OCI-LY3 (cell line): ENCODE measurements around the gene CXXC1.
"Not testable (repeated sequence)": the region's sequence is repeated elsewhere in the genome, so short reads cannot be mapped to it uniquely, and the experiment has no call there.

Experiments
- H2AFZ ChIP-seq: fragments of 200-600, 300-600 bp; shearing (Covaris generic); 2 replicates; pipeline ENCODE4 v1.6.0; 2014; ENCODE audit warnings: antibody characterized with exemption, low read depth, low read length
- H3K27ac ChIP-seq: fragments of 200-600, 300-600 bp; sonication (generic); 2 replicates; pipeline ENCODE4 v1.5.1; 2014; ENCODE audit warnings: mild to moderate bottlenecking, low read length, moderate library complexity, mixed read lengths
- H3K27me3 ChIP-seq: fragments of 200-600, 300-600 bp; sonication (generic); 2 replicates; pipeline ENCODE4 v1.6.1; 2014; ENCODE audit warnings: low read depth, low read length, mixed read lengths
- H3K36me3 ChIP-seq: fragments of 200-600, 300-600 bp; sonication (generic); replicated peaks from 2 replicates; pipeline ENCODE3; 2014; ENCODE audit warnings: low read depth, low read length, mixed read lengths
- H3K4me1 ChIP-seq: fragments of 300-600, 200-600 bp; sonication (generic); 2 replicates; pipeline ENCODE4 v1.6.1; 2014; ENCODE audit warnings: low read length, mixed read lengths
- H3K4me2 ChIP-seq: fragments of 200-600, 300-600 bp; sonication (generic); 2 replicates; pipeline ENCODE4 v1.6.1; 2014; ENCODE audit warnings: low read length, mixed read lengths
- H3K4me3 ChIP-seq: fragments of 300-600, 200-600 bp; sonication (generic); 2 replicates; pipeline ENCODE4 v1.5.1; 2014; ENCODE audit warnings: antibody characterized with exemption, mild to moderate bottlenecking, low read length, moderate library complexity
- H3K79me2 ChIP-seq: fragments of 300-600, 200-600 bp; shearing (Covaris generic); 2 replicates; pipeline ENCODE4 v1.6.1; 2014; ENCODE audit warnings: mild to moderate bottlenecking, low read length, mixed read lengths
- H3K9ac ChIP-seq: fragments of 300-600, 200-600 bp; shearing (Covaris generic); 2 replicates; pipeline ENCODE4 v1.6.0; 2014; ENCODE audit warnings: mild to moderate bottlenecking, low read length, moderate library complexity
- H3K9me3 ChIP-seq: fragments of 200-600, 300-600 bp; shearing (Covaris generic); 2 replicates; pipeline ENCODE4 v1.6.1; 2014; ENCODE audit warnings: low read length, mixed read lengths; ENCODE audit not compliant: insufficient read depth
- H4K20me1 ChIP-seq: fragments of 200-600, 300-600 bp; sonication (generic); 2 replicates; pipeline ENCODE4 v1.6.1; 2016; ENCODE audit warnings: low read length, mixed read lengths; ENCODE audit not compliant: insufficient read depth
- CTCF ChIP-seq: fragments of 200-600, 300-600 bp; sonication (generic); IDR thresholded peaks from 2 replicates; pipeline ENCODE4 v1.5.1; 2014; ENCODE audit warnings: antibody characterized with exemption, low read length, low read depth
- EZH2phosphoT487 ChIP-seq: fragments of 200-600 bp; shearing (Covaris generic); IDR thresholded peaks from 2 replicates; pipeline ENCODE4 v1.6.1; 2018; ENCODE audit warnings: antibody characterized with exemption, mixed run types, low read depth

The CXXC1 gene

GRCh38 chr18:50247561-50247960 is 39.9 kb downstream of the CXXC1 start:
- H3K36me3 ChIP-seq, result no peaks in the 10 kb centered on the region
- H3K9ac ChIP-seq, result no peak overlapping the region
- no peak overlapping the region for H2AFZ ChIP-seq
- no peaks in the 10 kb centered on the region for H3K9me3 ChIP-seq
- no peaks in the 10 kb centered on the region for H3K79me2 ChIP-seq
- no peak overlapping the region for H3K4me3 ChIP-seq
- TF ChIP-seq CTCF (no peak), EZH2phosphoT487 (no peak)
- H3K27me3 ChIP-seq, result peaks cover 8% of the 10 kb centered on the region
- H4K20me1 ChIP-seq, result no peaks in the 10 kb centered on the region
- no peaks in the 10 kb centered on the region for H3K4me1 ChIP-seq
- no peak overlapping the region for H3K4me2 ChIP-seq
- H3K27ac ChIP-seq, result no peak overlapping the region

GRCh38 chr18:50241768-50242167 is 45.7 kb downstream of the CXXC1 start:
- not testable (repeated sequence) for H3K4me3 ChIP-seq, H3K9me3 ChIP-seq, H3K27ac ChIP-seq, H3K9ac ChIP-seq, H3K27me3 ChIP-seq, H4K20me1 ChIP-seq, H3K79me2 ChIP-seq, H3K4me2 ChIP-seq, H3K36me3 ChIP-seq, H2AFZ ChIP-seq, H3K4me1 ChIP-seq

- H3K27me3 ChIP-seq, result no peaks in the 10 kb centered on the region
- H3K4me1 ChIP-seq, result peaks cover 7% of the 10 kb centered on the region
- no peak overlapping the region for H3K27ac ChIP-seq
- no peaks in the 10 kb centered on the region for H4K20me1 ChIP-seq
- H3K4me3 ChIP-seq, result no peak overlapping the region
- H2AFZ ChIP-seq, result no peak overlapping the region
- TF ChIP-seq EZH2phosphoT487 (no peak), CTCF (no peak)
- H3K9ac ChIP-seq, result no peak overlapping the region
- no peaks in the 10 kb centered on the region for H3K79me2 ChIP-seq
- H3K9me3 ChIP-seq, result no peaks in the 10 kb centered on the region
- H3K4me2 ChIP-seq, result no peak overlapping the region
- no peaks in the 10 kb centered on the region for H3K36me3 ChIP-seq
Observed at GRCh38 chr18:50240080-50240563, 47.4 kb downstream of the CXXC1 start.

GRCh38 chr18:50232419-50232818 is 55.1 kb downstream of the CXXC1 start:
- Histone ChIP-seq H3K4me2 (no peak overlapping the region), H4K20me1 (no peaks in the 10 kb centered on the region), H3K27me3 (peaks cover 17% of the 10 kb centered on the region), H3K4me1 (peaks cover 2% of the 10 kb centered on the region), H3K9me3 (no peaks in the 10 kb centered on the region), H3K9ac (no peak overlapping the region), H3K4me3 (no peak overlapping the region), H2AFZ (no peak overlapping the region), H3K27ac (no peak overlapping the region), H3K36me3 (no peaks in the 10 kb centered on the region), H3K79me2 (no peaks in the 10 kb centered on the region)
- no peak for TF ChIP-seq CTCF
- no peak for TF ChIP-seq EZH2phosphoT487
